Kidney (tissue), 14 donors: ENCODE results near the gene FZD10. TPM values are rescaled to one million over a fixed set of nuclear protein-coding genes. Genes with fewer than 3 reads are reported as not detected.

ENCODE experiments used
- DNase-seq, 5 donors: peaks; one replicate each; pipeline ENCODE4 v3.0.0-alpha.2; 2013 to 2020
- FAIRE-seq: peaks from 2 replicates; lab custom pipeline; 2012; peaks lifted over from hg19 to GRCh38; lab: Jason Lieb, UNC
- H3K27ac ChIP-seq, 2 donors: one replicate each; pipeline ENCODE4 v1.7.0; 2013; ENCODE audit warnings: low read depth in 2 of 2, low read length in 2 of 2, inconsistent platforms in 1 of 2
- H3K27me3 ChIP-seq: one replicate; pipeline ENCODE4 v1.7.1; 2013; ENCODE audit warnings: low read length, inconsistent platforms; ENCODE audit not compliant: control insufficient read depth, insufficient read depth
- H3K36me3 ChIP-seq, 3 donors: one replicate each; pipeline versions ENCODE4 v1.7.0 to v1.7.1; 2013; ENCODE audit warnings: low read length in 3 of 3, control low read depth in 1 of 3, inconsistent platforms in 1 of 3; ENCODE audit not compliant: insufficient read depth in 3 of 3, control insufficient read depth in 2 of 3
- H3K4me1 ChIP-seq, 3 donors: one replicate each; pipeline versions ENCODE4 v1.7.0 to v1.7.1; 2013; ENCODE audit warnings: low read length in 3 of 3, inconsistent platforms in 1 of 3, low read depth in 1 of 3; ENCODE audit not compliant: control insufficient read depth in 2 of 3, insufficient read depth in 2 of 3
- H3K4me3 ChIP-seq, 3 donors: one replicate each; pipeline versions ENCODE4 v1.7.0 to v1.8.1; 2013; ENCODE audit warnings: low read length in 3 of 3, control low read depth in 1 of 3, inconsistent platforms in 1 of 3
- H3K9ac ChIP-seq, 3 donors: one replicate each; pipeline versions ENCODE4 v1.7.0 to v1.7.1; 2013; ENCODE audit warnings: low read length in 3 of 3, control low read depth in 1 of 3, inconsistent platforms in 1 of 3
- H3K9me3 ChIP-seq, 3 donors: one replicate each; pipeline versions ENCODE4 v1.7.0 to v1.7.1; 2013; ENCODE audit warnings: low read length in 3 of 3, control low read depth in 1 of 3, inconsistent platforms in 1 of 3; ENCODE audit not compliant: control insufficient read depth in 2 of 3, insufficient read depth in 1 of 3
- CTCF ChIP-seq: IDR thresholded peaks from 3 replicates; pipeline ENCODE4 v1.5.1; 2012; ENCODE audit warnings: mild to moderate bottlenecking, moderate library complexity, borderline replicate concordance; ENCODE audit not compliant: insufficient read depth; ENCODE audit errors: extremely low read depth
- intact Hi-C: fragments of 100-400 bp; cut with DNase I; formaldehyde crosslinking; loops from one replicate; pipeline ENCODE4 v1.11.1; 2022
- polyA plus RNA-seq: library from polyadenylated mRNA; stranded (reverse); fragments of 350-450 nt; fragmentation: Illumina TruSeq; extraction: RNeasy Lipid Tissue Mini Kit (QIAGEN cat#74804); gene quantifications from one replicate; pipeline ENCODE4 v1.2.3, GENCODE V29; 2014; ENCODE audit warnings: low read depth, low replicate concordance; ENCODE audit not compliant: insufficient read depth
- total RNA-seq: library from RNA; stranded (reverse); fragmentation: NEBNext Ultra II Directional; extraction: Animal tissue kit (Norgen Biotek cat#: 25700); gene quantifications from one replicate; pipeline ENCODE4 v1.2.1, GENCODE V29; 2021
- donor health status: control.
- donor health status: control.
- donor health status: control.
- donor health status: control.
- donor health status: control.
- donor health status: DM: yes; HTN: yes; CAD: no.
- donor health status: Normal renal cell carcinoma (clear cell type).

FZD10 gene
- total and polyA plus RNA-seq, 2 donors from 2014 or later, result 0.11 to 0.57 TPM

DNA sequence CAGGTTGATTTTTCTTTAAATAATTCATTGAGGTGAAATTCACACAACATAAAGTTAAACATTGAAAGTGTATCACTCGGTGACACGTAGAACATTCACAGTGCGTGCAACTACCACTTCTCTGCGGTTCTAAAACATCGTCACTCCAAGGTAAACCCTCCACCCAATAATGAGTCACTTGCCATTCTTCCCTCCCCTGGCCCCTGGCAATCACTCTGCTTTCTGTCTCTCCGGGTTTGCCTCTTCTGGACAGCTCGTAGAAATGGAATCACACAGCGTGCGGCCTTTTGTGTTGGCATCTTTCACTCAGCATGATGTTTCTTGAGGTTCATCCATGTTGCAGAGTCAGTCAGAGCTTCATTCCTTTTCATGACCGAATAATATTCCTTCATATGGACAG lies 18.9 kb downstream of the FZD10 start:
- Histone ChIP-seq H3K27ac (no peak overlapping the region), H3K9ac (no peak overlapping the region), H3K36me3 (no peaks in the 10 kb centered on the region), H3K4me1 (no peaks in the 10 kb centered on the region), H3K9me3 (peaks cover 0 to 11% (median 0%) of the 10 kb centered on the region in 3 donors), H3K27me3 (peaks cover 3% of the 10 kb centered on the region), H3K4me3 (no peak overlapping the region)
- no peak for FAIRE-seq
- DNase-seq, result no peak
- no peak for TF ChIP-seq CTCF
- intact Hi-C loops, result no loop called here

DNA sequence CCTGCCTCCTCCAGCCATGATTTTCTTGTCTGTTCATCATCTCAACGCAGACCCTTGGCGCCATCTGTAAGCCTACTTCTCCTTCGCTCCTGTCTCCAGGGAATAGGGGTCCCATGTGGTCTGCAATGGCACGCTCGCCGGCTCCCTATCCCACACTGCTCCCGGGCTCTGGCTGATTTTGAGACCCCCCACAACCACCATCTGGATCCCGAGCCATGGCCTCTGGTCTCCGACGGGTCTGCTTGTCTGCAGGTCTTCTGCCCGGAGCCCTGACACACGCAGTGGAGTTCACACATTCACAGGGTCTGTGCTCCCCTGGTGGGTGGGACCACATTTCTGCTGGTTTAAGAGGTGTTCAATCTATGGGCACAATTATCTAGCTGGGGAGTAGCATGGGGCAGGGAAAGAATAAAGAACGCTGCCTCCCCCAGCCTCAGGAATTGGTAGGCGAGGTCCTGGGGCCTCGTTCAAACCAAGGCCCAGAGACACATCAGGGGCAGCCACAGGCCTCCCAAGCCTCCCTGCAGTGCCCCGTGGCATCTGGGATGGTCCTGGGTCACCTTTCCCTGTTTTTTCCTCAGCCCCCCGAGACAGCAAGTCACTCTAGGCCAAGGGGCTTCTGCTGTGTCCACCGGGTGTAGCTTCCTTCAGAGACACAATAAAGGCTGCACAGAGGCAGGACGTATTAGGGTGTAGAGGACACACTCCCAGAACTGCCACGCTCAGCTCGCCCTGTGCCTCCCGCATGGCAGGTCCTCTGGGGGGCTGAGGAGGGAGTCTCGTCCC lies 21.5 kb downstream of the FZD10 start:
- H3K9ac ChIP-seq, result no peak overlapping the region
- intact Hi-C loops, result no loop called here
- no peak for FAIRE-seq

GRCh38 chr12:130184404-130185090 lies 22.3 kb downstream of the FZD10 start:
- Histone ChIP-seq H3K27ac (no peak overlapping the region), H3K9ac (no peak overlapping the region), H3K36me3 (no peaks in the 10 kb centered on the region), H3K4me3 (no peak overlapping the region), H3K4me1 (no peaks in the 10 kb centered on the region), H3K27me3 (no peaks in the 10 kb centered on the region), H3K9me3 (peaks cover 0 to 11% (median 0%) of the 10 kb centered on the region in 3 donors)
- TF ChIP-seq CTCF, result no peak
- FAIRE-seq (no peak), DNase-seq (no peak)
- intact Hi-C loops, result no loop called here

More for the DNA sequence above, 21.5 kb downstream of the FZD10 start:
- Histone ChIP-seq H3K36me3 (no peaks in the 10 kb centered on the region), H3K27me3 (no peaks in the 10 kb centered on the region), H3K27ac (no peak overlapping the region), H3K4me1 (no peaks in the 10 kb centered on the region), H3K4me3 (no peak overlapping the region), H3K9me3 (peaks cover 0 to 11% (median 0%) of the 10 kb centered on the region in 3 donors)
- DNase-seq, result no peak
- TF ChIP-seq CTCF, result no peak
